Trophoblast cell (in vitro differentiated cells and primary cell): ENCODE data around the gene SERINC3.
A peak's percentile ranks its signal among the peaks of the same experiment; 100 is the strongest.

Source experiments
- DNase-seq, 2 donors: peaks; one replicate each; pipeline ENCODE4 v3.0.0-alpha.2; 2016
- H2AFZ ChIP-seq: 2 replicates; pipeline ENCODE4 v1.6.1; 2013; ENCODE audit warnings: low read length, moderate library complexity, mild to moderate bottlenecking; ENCODE audit not compliant: insufficient read depth, poor library complexity
- H2AK5ac ChIP-seq: 2 replicates; pipeline ENCODE4 v1.6.1; 2013; ENCODE audit warnings: mild to moderate bottlenecking, low read length
- H2BK120ac ChIP-seq: 2 replicates; pipeline ENCODE4 v1.6.1; 2013; ENCODE audit warnings: low read length, mild to moderate bottlenecking, moderate library complexity; ENCODE audit not compliant: insufficient read depth, poor library complexity
- H2BK12ac ChIP-seq: 2 replicates; pipeline ENCODE4 v1.6.1; 2013; ENCODE audit warnings: mild to moderate bottlenecking, low read length, moderate library complexity
- H2BK5ac ChIP-seq: 2 replicates; pipeline ENCODE4 v1.6.1; 2013; ENCODE audit warnings: low read length, low read depth, moderate library complexity, mild to moderate bottlenecking; ENCODE audit not compliant: poor library complexity
- H3K14ac ChIP-seq: 2 replicates; pipeline ENCODE4 v1.6.1; 2013; ENCODE audit warnings: mild to moderate bottlenecking, low read length
- H3K18ac ChIP-seq: 2 replicates; pipeline ENCODE4 v1.6.1; 2013; ENCODE audit warnings: mild to moderate bottlenecking, low read length
- H3K23ac ChIP-seq: 2 replicates; pipeline ENCODE4 v1.6.1; 2013; ENCODE audit warnings: low read length
- H3K27ac ChIP-seq: 2 replicates; pipeline ENCODE4 v1.5.1; 2013; ENCODE audit warnings: low read depth, mild to moderate bottlenecking, inconsistent platforms, low read length, moderate library complexity
- H3K27me3 ChIP-seq: 2 replicates; pipeline ENCODE4 v1.6.1; 2013; ENCODE audit warnings: inconsistent platforms, mild to moderate bottlenecking, low read length, moderate library complexity; ENCODE audit not compliant: insufficient read depth
- H3K36me3 ChIP-seq, 2 experiments: 1 replicate in 1 of 2; 2 replicates in 1 of 2; pipeline ENCODE4 v1.6.1; 2013; ENCODE audit warnings: low read length in 2 of 2, mild to moderate bottlenecking in 2 of 2, moderate library complexity in 1 of 2; ENCODE audit not compliant: insufficient read depth in 2 of 2, control insufficient read depth in 1 of 2
- H3K4ac ChIP-seq: 2 replicates; pipeline ENCODE4 v1.6.1; 2013; ENCODE audit warnings: low read depth, mild to moderate bottlenecking, low read length, moderate library complexity
- H3K4me1 ChIP-seq, 2 experiments: 1 replicate in 1 of 2; 2 replicates in 1 of 2; pipeline ENCODE4 v1.6.1; 2013; ENCODE audit warnings: low read length in 2 of 2, mild to moderate bottlenecking in 2 of 2, moderate library complexity in 1 of 2; ENCODE audit not compliant: insufficient read depth in 2 of 2, control insufficient read depth in 1 of 2
- H3K4me2 ChIP-seq: 2 replicates; pipeline ENCODE4 v1.6.1; 2013; ENCODE audit warnings: inconsistent platforms, mild to moderate bottlenecking, low read length, moderate library complexity
- H3K4me3 ChIP-seq: 2 replicates; pipeline ENCODE4 v1.5.1; 2013; ENCODE audit warnings: mild to moderate bottlenecking, low read depth, low read length, inconsistent platforms
- H3K79me1 ChIP-seq: one replicate; pipeline ENCODE4 v1.6.1; 2013; ENCODE audit warnings: low read length
- H3K79me2 ChIP-seq: 2 replicates; pipeline ENCODE4 v1.6.1; 2013; ENCODE audit warnings: low read length, mild to moderate bottlenecking; ENCODE audit not compliant: control insufficient read depth, insufficient read depth, poor library complexity
- H3K9ac ChIP-seq: 2 replicates; pipeline ENCODE4 v1.6.1; 2013; ENCODE audit warnings: mild to moderate bottlenecking, low read length
- H3K9me3 ChIP-seq: 2 replicates; pipeline ENCODE4 v1.6.1; 2013; ENCODE audit warnings: low read depth, mild to moderate bottlenecking, control low read depth, inconsistent platforms, low read length; ENCODE audit not compliant: insufficient read depth
- H4K12ac ChIP-seq: 2 replicates; pipeline ENCODE4 v1.6.1; 2013; ENCODE audit warnings: low read depth, mild to moderate bottlenecking, low read length, moderate library complexity
- H4K8ac ChIP-seq: 2 replicates; pipeline ENCODE4 v1.6.1; 2013; ENCODE audit warnings: low read depth, mild to moderate bottlenecking, low read length, moderate library complexity
- H4K91ac ChIP-seq: one replicate; pipeline ENCODE4 v1.6.1; 2013; ENCODE audit warnings: low read depth, mild to moderate bottlenecking, low read length, moderate library complexity
- WGBS: extraction: QIAGEN DNeasy Blood & Tissue Kit; methylation state at CpG from one replicate; pipeline ENCODE4 v1.1.7; 2013; ENCODE audit warnings: missing lambda C conversion rate; ENCODE audit not compliant: insufficient read length, insufficient coverage; ENCODE audit errors: extremely low coverage; 5-methylcytosine and 5-hydroxymethylcytosine counted together

The SERINC3 gene

DNA sequence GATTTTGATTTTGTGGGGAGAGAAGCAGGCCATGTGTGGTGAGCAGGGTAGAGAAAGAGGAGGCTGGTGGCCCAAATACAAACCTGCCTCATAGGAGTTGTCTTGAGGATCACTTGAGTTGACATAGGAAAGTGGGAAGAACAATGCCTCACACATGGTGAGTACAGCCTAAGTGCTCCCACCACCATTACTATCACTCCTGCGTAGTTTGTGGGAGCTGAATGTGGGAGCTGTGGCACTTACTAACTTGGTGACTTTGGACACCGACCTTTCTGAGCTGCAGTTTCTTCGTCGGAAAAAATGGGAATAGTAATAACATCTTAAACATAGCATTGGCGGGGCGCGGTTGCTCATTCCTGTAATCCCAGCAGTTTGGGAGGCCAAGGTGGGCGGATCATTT, 25.5 kb upstream of the SERINC3 start:
- no CpG with 5 or more reads among the region's 8 CpGs for WGBS
- no peak overlapping the region for H2AFZ ChIP-seq
- no peaks in the 10 kb centered on the region for H3K36me3 ChIP-seq
- H3K23ac ChIP-seq, result no peak overlapping the region
- no peak overlapping the region for H2BK12ac ChIP-seq
- H3K4ac ChIP-seq, result no peak overlapping the region
- H3K79me2 ChIP-seq, result no peaks in the 10 kb centered on the region
- no peaks in the 10 kb centered on the region for H3K27me3 ChIP-seq
- no peak overlapping the region for H2AK5ac ChIP-seq
- H3K79me1 ChIP-seq, result peaks cover 2% of the 10 kb centered on the region
- H3K14ac ChIP-seq, result no peak overlapping the region
- no peak overlapping the region for H4K8ac ChIP-seq
- H3K9me3 ChIP-seq, result no peaks in the 10 kb centered on the region
- H3K27ac ChIP-seq, result no peak overlapping the region
- no peak for DNase-seq
- H3K4me2 ChIP-seq, result no peak overlapping the region
- H3K9ac ChIP-seq, result peak overlapping the region; percentile 76
- H4K12ac ChIP-seq, result no peak overlapping the region
- peaks cover 0 to 5% of the 10 kb centered on the region in 2 experiments for H3K4me1 ChIP-seq
- no peak overlapping the region for H2BK5ac ChIP-seq
- no peak overlapping the region for H3K18ac ChIP-seq
- H3K4me3 ChIP-seq, result no peak overlapping the region
- no peak overlapping the region for H2BK120ac ChIP-seq
- H4K91ac ChIP-seq, result no peak overlapping the region

DNA sequence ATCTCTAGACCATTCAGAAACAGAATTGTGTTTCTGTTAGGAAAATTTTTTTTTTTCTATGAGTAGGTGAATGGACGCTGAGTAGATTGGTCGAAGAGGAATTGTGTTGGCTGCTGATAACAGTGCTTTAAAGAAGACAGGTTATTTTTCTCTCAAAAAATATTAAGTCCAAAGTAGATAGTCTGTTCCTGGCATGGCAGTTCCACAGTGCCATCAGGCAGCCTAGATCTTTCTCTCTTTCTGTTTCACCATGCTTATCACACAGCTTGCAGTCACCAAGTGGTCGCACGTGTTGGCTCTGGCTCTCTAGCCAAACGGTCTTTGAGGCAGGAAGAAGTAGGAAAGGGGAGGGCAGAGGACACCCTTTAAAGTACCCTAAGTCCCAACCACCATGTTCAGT, 22.4 kb upstream of the SERINC3 start:
- Histone ChIP-seq H3K79me1 (no peaks in the 10 kb centered on the region), H4K91ac (no peak overlapping the region), H3K79me2 (no peaks in the 10 kb centered on the region), H3K4me1 (no peaks in the 10 kb centered on the region), H3K23ac (no peak overlapping the region), H3K9ac (no peak overlapping the region), H2AK5ac (no peak overlapping the region), H2BK12ac (no peak overlapping the region), H3K9me3 (no peaks in the 10 kb centered on the region), H3K36me3 (no peaks in the 10 kb centered on the region), H3K27me3 (no peaks in the 10 kb centered on the region), H3K14ac (no peak overlapping the region), H3K4ac (no peak overlapping the region), H3K4me2 (no peak overlapping the region), H2AFZ (no peak overlapping the region), H2BK5ac (no peak overlapping the region), H2BK120ac (no peak overlapping the region), H3K18ac (no peak overlapping the region), H4K12ac (no peak overlapping the region), H3K4me3 (no peak overlapping the region), H4K8ac (no peak overlapping the region), H3K27ac (no peak overlapping the region)
- DNase-seq, result no peak
- no CpG with 5 or more reads among the region's 5 CpGs for WGBS

DNA sequence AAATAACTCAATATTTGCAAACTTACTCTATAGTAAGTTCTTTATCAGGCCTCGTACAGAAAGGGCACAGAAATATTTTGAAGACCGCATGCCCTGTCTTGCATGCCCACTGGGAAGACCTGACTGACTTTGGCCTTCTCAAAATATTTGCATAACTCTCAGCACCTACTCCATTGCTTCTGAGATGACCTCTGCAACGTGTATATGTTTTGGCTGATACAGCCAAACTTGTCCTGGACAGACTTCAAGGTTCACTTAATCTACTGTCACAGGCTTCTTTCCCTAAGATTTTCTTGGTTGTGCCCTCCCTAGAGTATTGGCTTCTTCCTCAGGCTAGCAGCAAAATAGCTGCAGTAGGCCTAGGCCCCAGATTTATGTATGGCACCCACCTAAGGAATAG, 21.5 kb upstream of the SERINC3 start:
- Histone ChIP-seq H3K9ac (no peak overlapping the region), H2BK120ac (no peak overlapping the region), H3K36me3 (no peaks in the 10 kb centered on the region), H3K27me3 (no peaks in the 10 kb centered on the region), H4K91ac (peak overlapping the region; percentile 5), H2BK5ac (no peak overlapping the region), H2AK5ac (no peak overlapping the region), H3K4me2 (no peak overlapping the region), H3K4me3 (no peak overlapping the region), H3K9me3 (no peaks in the 10 kb centered on the region), H2AFZ (no peak overlapping the region), H3K4me1 (no peaks in the 10 kb centered on the region), H3K14ac (no peak overlapping the region), H3K4ac (no peak overlapping the region), H3K79me2 (no peaks in the 10 kb centered on the region), H3K27ac (no peak overlapping the region), H3K18ac (no peak overlapping the region), H4K12ac (no peak overlapping the region), H4K8ac (no peak overlapping the region), H3K79me1 (no peaks in the 10 kb centered on the region), H2BK12ac (no peak overlapping the region), H3K23ac (no peak overlapping the region)
- no peak for DNase-seq
- no CpG with 5 or more reads among the region's 3 CpGs for WGBS

DNA sequence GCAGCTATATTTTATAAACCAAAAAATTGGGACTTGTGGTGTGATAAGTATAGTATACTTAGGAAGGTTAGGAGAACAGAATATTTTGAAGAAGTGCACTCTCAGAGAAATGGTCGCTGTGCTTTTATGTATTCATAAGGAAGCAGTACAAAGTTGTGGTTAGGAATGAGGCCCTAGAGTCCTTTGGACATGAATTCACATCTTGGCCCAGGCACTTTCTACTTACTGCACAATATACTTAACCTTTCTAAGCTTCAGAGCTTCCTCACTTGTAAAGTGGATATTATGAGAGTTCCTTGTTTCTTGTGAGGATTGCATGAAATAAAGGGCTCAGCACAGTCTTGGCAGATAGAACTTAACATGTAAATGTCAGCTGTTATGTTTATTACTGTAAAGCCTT, 21.0 kb upstream of the SERINC3 start:
- H3K9ac ChIP-seq, result no peak overlapping the region
- no CpG with 5 or more reads among the region's 1 CpG for WGBS
- H3K9me3 ChIP-seq, result no peaks in the 10 kb centered on the region
- no peak overlapping the region for H3K4me3 ChIP-seq
- no peak overlapping the region for H4K8ac ChIP-seq
- no peak overlapping the region for H2BK120ac ChIP-seq
- H3K36me3 ChIP-seq, result no peaks in the 10 kb centered on the region
- no peak overlapping the region for H2BK5ac ChIP-seq
- no peak overlapping the region for H3K27ac ChIP-seq
- H3K23ac ChIP-seq, result no peak overlapping the region
- no peak overlapping the region for H2AFZ ChIP-seq
- H3K79me1 ChIP-seq, result no peaks in the 10 kb centered on the region
- no peaks in the 10 kb centered on the region for H3K27me3 ChIP-seq
- no peak overlapping the region for H3K18ac ChIP-seq
- no peak overlapping the region for H3K4ac ChIP-seq
- no peaks in the 10 kb centered on the region for H3K4me1 ChIP-seq
- no peaks in the 10 kb centered on the region for H3K79me2 ChIP-seq
- H3K14ac ChIP-seq, result no peak overlapping the region
- no peak overlapping the region for H2AK5ac ChIP-seq
- H4K91ac ChIP-seq, result no peak overlapping the region
- no peak overlapping the region for H2BK12ac ChIP-seq
- no peak for DNase-seq
- no peak overlapping the region for H3K4me2 ChIP-seq
- H4K12ac ChIP-seq, result no peak overlapping the region
